Thymus (tissue), 11 donors: Measurements from ENCODE around the gene RIOX2. TPM values are rescaled to one million over a fixed set of nuclear protein-coding genes. Genes with fewer than 3 reads are reported as not detected.
A peak's percentile ranks its signal among the peaks of the same experiment; 100 is the strongest.

Experiments used
- DNase-seq, 9 donors: peaks; one replicate each; pipeline ENCODE4 v3.0.0-alpha.2; 2013; ENCODE audit warnings: low spot score in 9 of 9, low read depth in 6 of 9, missing footprints in 1 of 9
- H3K27ac ChIP-seq, 2 donors: one replicate each; pipeline ENCODE4 v1.5.1; 2013; ENCODE audit warnings: control low read depth in 1 of 2, low read depth in 1 of 2, low read length in 1 of 2, mild to moderate bottlenecking in 1 of 2, moderate library complexity in 1 of 2
- H3K27me3 ChIP-seq, 2 donors: one replicate each; pipeline ENCODE4 v1.5.1; 2013; ENCODE audit warnings: low read length in 1 of 2; ENCODE audit not compliant: control insufficient read depth in 2 of 2, insufficient read depth in 1 of 2
- H3K36me3 ChIP-seq, 2 donors: one replicate each; pipeline ENCODE4 v1.5.1; 2013; ENCODE audit warnings: low read length in 1 of 2, mild to moderate bottlenecking in 1 of 2, moderate library complexity in 1 of 2; ENCODE audit not compliant: control insufficient read depth in 2 of 2, insufficient read depth in 2 of 2
- H3K4me1 ChIP-seq, 2 donors: one replicate each; pipeline ENCODE4 v1.5.1; 2013; ENCODE audit warnings: low read length in 2 of 2; ENCODE audit not compliant: control insufficient read depth in 2 of 2, insufficient read depth in 2 of 2
- H3K4me3 ChIP-seq, 2 donors: one replicate each; pipeline ENCODE4 v1.5.1; 2013; ENCODE audit warnings: low read length in 2 of 2, control low read depth in 1 of 2, mild to moderate bottlenecking in 1 of 2
- H3K9me3 ChIP-seq, 2 donors: one replicate each; pipeline ENCODE4 v1.5.1; 2013; ENCODE audit warnings: low read length in 1 of 2, mild to moderate bottlenecking in 1 of 2; ENCODE audit not compliant: control insufficient read depth in 2 of 2, insufficient read depth in 1 of 2
- WGBS: extraction: QIAGEN DNeasy Blood & Tissue Kit; methylation state at CpG from one replicate; pipeline ENCODE4 v1.1.7; 2013; 5-methylcytosine and 5-hydroxymethylcytosine counted together
- polyA plus RNA-seq: library from polyadenylated mRNA; stranded (reverse); fragments of 200-250 nt; gene quantifications from one replicate; pipeline ENCODE4 v1.2.3, GENCODE V29; 2013
- total RNA-seq: library from RNA; stranded (reverse); fragments of 120-200 nt; gene quantifications from one replicate; pipeline ENCODE4 v1.2.4, GENCODE V29; 2013
- donor health status: healthy.

RIOX2 gene
- total and polyA plus RNA-seq, 2 donors, result 16.9 to 26.2 TPM

- 97% methylated on average over 7 of the region's 7 CpGs for WGBS
- peaks cover 0 to 12% of the 10 kb centered on the region in 2 donors for H3K4me1 ChIP-seq
- no peaks in the 10 kb centered on the region for H3K9me3 ChIP-seq
- H3K36me3 ChIP-seq, result no peaks in the 10 kb centered on the region
- no peak overlapping the region for H3K27ac ChIP-seq
- DNase-seq, result no peak
- H3K4me3 ChIP-seq, result no peak overlapping the region
- no peaks in the 10 kb centered on the region for H3K27me3 ChIP-seq
Measured at GRCh38 chr3:98010194-98010882, 38.1 kb upstream of the RIOX2 start.

DNA sequence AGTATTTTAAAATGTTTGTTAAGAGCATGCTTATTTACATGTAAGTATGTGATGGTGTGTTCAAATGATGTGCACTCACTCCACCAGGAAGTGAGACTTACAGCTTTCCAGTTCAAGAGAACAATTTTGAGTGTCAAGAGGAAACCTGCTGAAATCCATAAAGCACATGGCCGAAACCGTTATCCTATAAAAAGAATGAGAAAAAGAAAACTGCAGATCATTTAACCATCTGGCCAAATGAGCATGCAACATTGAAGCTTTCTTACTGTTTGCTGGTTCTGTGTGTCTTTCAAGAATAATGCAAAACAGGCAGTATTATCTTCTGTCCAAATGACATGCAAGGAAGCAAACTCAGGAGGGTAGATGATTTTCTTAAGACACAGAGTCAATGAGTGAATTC, 36.6 kb upstream of the RIOX2 start:
- Histone ChIP-seq H3K36me3 (no peaks in the 10 kb centered on the region), H3K4me3 (no peak overlapping the region), H3K27me3 (no peaks in the 10 kb centered on the region), H3K27ac (no peak overlapping the region), H3K9me3 (no peaks in the 10 kb centered on the region), H3K4me1 (peaks cover 0 to 13% of the 10 kb centered on the region in 2 donors)
- no peak for DNase-seq
- WGBS, result 52% methylated on average over 2 of the region's 2 CpGs

GRCh38 chr3:98005438-98005837, 33.2 kb upstream of the RIOX2 start:
- no peak for DNase-seq
- H3K9me3 ChIP-seq, result no peaks in the 10 kb centered on the region
- H3K27ac ChIP-seq, result no peak overlapping the region
- no peaks in the 10 kb centered on the region for H3K36me3 ChIP-seq
- 82% methylated on average over 2 of the region's 2 CpGs for WGBS
- H3K4me1 ChIP-seq, result peaks cover 0 to 20% of the 10 kb centered on the region in 2 donors
- H3K4me3 ChIP-seq, result no peak overlapping the region
- H3K27me3 ChIP-seq, result no peaks in the 10 kb centered on the region

DNA sequence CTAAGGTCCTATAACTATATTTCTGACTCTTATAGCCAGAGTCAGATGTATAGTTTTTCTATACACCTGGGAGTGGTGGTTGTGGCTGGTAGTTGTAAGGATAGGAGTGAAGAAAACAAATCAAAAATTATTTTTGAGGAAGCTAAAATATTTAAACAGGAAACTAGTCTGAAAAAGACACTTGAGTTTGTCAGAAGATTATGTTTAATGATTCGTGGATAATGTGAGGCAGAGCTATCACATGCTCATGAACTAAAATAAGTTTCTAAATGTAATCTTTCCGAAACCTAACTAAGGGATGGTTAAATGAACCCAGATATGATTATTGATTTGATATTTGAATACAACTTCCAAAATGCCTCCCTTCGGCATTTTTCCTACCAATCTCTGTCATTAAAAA, 32.5 kb upstream of the RIOX2 start:
- Histone ChIP-seq H3K36me3 (no peaks in the 10 kb centered on the region), H3K4me1 (peaks cover 0 to 20% of the 10 kb centered on the region in 2 donors), H3K9me3 (no peaks in the 10 kb centered on the region), H3K27me3 (no peaks in the 10 kb centered on the region), H3K27ac (no peak overlapping the region), H3K4me3 (no peak overlapping the region)
- 70% methylated on average over 3 of the region's 3 CpGs for WGBS
- DNase-seq, result no peak

GRCh38 chr3:98003306-98003969, 31.2 kb upstream of the RIOX2 start:
- no peaks in the 10 kb centered on the region for H3K9me3 ChIP-seq
- H3K27ac ChIP-seq, result no peak overlapping the region
- no peak overlapping the region for H3K4me3 ChIP-seq
- H3K36me3 ChIP-seq, result no peaks in the 10 kb centered on the region
- WGBS, result 32% methylated on average over 2 of the region's 2 CpGs
- peaks cover 0 to 20% of the 10 kb centered on the region in 2 donors for H3K4me1 ChIP-seq
- H3K27me3 ChIP-seq, result no peaks in the 10 kb centered on the region
- peak in 2 of 9 donors; percentile 9 to 11 for DNase-seq

- Histone ChIP-seq H3K27ac (no peak overlapping the region), H3K9me3 (no peaks in the 10 kb centered on the region), H3K36me3 (no peaks in the 10 kb centered on the region), H3K4me3 (no peak overlapping the region), H3K27me3 (no peaks in the 10 kb centered on the region), H3K4me1 (peaks cover 0 to 20% of the 10 kb centered on the region in 2 donors)
- WGBS, result 95% methylated on average over 1 of the region's 1 CpG
- no peak for DNase-seq
Measured at GRCh38 chr3:98002717-98003116, 30.5 kb upstream of the RIOX2 start.

- H3K27ac ChIP-seq, result no peak overlapping the region
- no peak overlapping the region for H3K4me3 ChIP-seq
- H3K36me3 ChIP-seq, result no peaks in the 10 kb centered on the region
- no peak for DNase-seq
- no peaks in the 10 kb centered on the region for H3K9me3 ChIP-seq
- 86% methylated on average over 1 of the region's 1 CpG for WGBS
- H3K4me1 ChIP-seq, result peaks cover 0 to 8% of the 10 kb centered on the region in 2 donors
- H3K27me3 ChIP-seq, result no peaks in the 10 kb centered on the region
Measured at GRCh38 chr3:97999994-98000393, 27.8 kb upstream of the RIOX2 start.

DNA sequence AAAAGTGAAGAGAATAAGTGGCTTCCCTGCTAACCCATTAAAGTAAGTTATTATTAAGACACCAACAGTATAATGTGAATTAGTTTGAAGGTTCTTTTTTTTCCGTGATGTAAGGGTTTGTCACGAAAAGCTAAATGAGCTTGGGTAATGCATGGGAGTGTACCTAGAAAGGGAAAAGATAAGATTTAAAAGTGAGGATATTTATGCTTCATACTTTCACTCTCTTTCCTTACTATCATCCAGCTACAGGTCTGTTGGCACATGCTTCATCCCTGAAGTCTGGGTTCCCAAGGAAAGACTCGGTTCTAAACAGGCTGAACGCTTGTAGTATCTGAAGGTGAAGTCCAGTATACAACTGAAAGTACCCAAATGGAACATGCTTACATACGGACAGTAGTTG, 26.9 kb upstream of the RIOX2 start:
- Histone ChIP-seq H3K9me3 (no peaks in the 10 kb centered on the region), H3K27me3 (no peaks in the 10 kb centered on the region), H3K36me3 (no peaks in the 10 kb centered on the region), H3K4me3 (no peak overlapping the region), H3K27ac (no peak overlapping the region), H3K4me1 (peaks cover 0 to 8% of the 10 kb centered on the region in 2 donors)
- no peak for DNase-seq
- 96% methylated on average over 5 of the region's 5 CpGs for WGBS

DNA sequence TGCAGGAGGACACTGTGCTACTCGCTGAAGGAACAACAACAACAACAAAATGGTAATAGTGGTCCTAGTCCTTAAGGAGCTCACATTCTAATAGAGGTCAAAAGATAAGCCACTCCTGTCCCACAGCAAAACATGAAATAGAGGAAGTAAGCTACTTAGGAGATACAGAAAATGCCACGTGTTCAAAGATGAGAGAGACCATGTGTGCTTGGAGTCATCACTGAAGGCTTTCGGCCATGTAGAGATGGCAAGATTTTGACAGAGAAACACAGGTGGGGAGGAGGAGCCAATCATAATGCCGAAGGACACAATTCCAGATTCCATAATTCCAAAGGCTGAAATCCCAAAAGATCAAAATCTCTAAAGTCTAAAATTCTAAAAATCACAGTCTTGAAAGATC, 24.8 kb upstream of the RIOX2 start:
- H3K27ac ChIP-seq, result no peak overlapping the region
- H3K9me3 ChIP-seq, result no peaks in the 10 kb centered on the region
- 82% methylated on average over 4 of the region's 4 CpGs for WGBS
- no peaks in the 10 kb centered on the region for H3K27me3 ChIP-seq
- no peaks in the 10 kb centered on the region for H3K4me1 ChIP-seq
- DNase-seq, result no peak
- H3K4me3 ChIP-seq, result no peak overlapping the region
- H3K36me3 ChIP-seq, result no peaks in the 10 kb centered on the region
